IPS-15b (cell line): ENCODE results near the gene CERS6.
"Not testable (repeated sequence)": the region's sequence is repeated elsewhere in the genome, so short reads cannot be mapped to it uniquely, and the experiment has no call there.

ENCODE experiments used
- H3K27me3 ChIP-seq: one replicate; pipeline ENCODE4 v1.6.1; 2013; ENCODE audit warnings: low read length; ENCODE audit not compliant: control insufficient read depth, insufficient read depth
- H3K36me3 ChIP-seq: one replicate; pipeline ENCODE4 v1.6.1; 2013; ENCODE audit warnings: low read length; ENCODE audit not compliant: control insufficient read depth, insufficient read depth
- H3K4me1 ChIP-seq: one replicate; pipeline ENCODE4 v1.6.1; 2013; ENCODE audit warnings: mild to moderate bottlenecking, low read length; ENCODE audit not compliant: control insufficient read depth, insufficient read depth
- H3K4me3 ChIP-seq: one replicate; pipeline ENCODE4 v1.5.1; 2013; ENCODE audit warnings: low read depth, low read length
- H3K9ac ChIP-seq: one replicate; pipeline ENCODE4 v1.6.1; 2013; ENCODE audit warnings: low read depth, mild to moderate bottlenecking, low read length
- H3K9me3 ChIP-seq: one replicate; pipeline ENCODE4 v1.6.1; 2013; ENCODE audit warnings: mild to moderate bottlenecking, low read length; ENCODE audit not compliant: control insufficient read depth, insufficient read depth

Gene CERS6

DNA sequence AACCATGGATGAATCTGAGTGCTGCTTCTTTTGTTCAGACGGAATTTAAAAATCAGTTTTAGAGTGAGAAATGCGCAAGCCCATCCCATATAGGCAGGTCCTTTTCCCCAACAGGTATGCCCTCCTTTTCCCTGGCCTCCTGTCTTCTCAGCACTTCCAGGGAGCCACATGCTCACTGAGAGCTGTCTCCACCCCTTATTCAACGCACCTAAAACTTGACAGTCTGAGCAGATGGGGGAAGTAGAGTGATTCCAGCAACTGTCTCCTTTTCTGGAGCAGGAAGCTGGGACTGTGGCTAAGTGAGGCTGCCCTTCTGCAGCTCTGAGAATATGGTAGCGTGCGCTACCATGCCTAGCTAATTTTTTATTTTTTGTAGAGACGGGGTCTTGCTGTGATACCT lies 293.2 kb downstream of the CERS6 start:
- Histone ChIP-seq H3K36me3 (no peaks in the 10 kb centered on the region), H3K9ac (no peak overlapping the region), H3K4me1 (peaks cover 6% of the 10 kb centered on the region), H3K27me3 (no peaks in the 10 kb centered on the region), H3K4me3 (no peak overlapping the region), H3K9me3 (no peaks in the 10 kb centered on the region)

DNA sequence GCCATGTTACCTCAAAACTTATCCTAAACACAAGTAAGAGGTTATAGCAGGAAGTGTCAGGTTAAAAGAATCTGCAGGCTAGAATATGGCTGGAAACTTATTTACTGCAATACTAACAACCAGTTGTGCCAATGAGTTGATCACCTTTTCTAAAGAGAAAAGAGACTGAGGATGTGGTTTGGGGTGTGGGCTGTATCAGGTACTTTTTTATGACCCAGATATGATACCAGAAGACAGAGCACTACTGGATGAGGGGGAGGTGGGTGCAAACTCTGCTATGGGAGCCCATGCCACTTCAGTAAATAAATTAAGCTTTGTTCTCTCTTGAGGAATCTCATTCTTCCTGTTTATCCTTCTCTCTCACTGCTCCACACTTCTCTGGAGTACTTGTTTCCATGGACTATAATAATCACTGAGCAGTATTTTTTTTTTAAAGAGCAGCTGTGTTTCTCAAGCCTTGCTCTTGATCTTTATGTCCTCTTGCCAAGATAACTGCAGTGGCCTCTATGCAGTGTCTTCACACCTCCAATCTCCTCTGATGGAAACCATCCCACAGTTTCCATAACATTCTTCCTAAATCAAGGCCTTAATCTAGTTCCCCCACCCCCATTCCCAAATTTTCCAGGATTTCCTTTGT lies 295.1 kb downstream of the CERS6 start:
- no peaks in the 10 kb centered on the region for H3K36me3 ChIP-seq
- H3K4me3 ChIP-seq = no peak overlapping the region
- no peaks in the 10 kb centered on the region for H3K27me3 ChIP-seq
- H3K4me1 ChIP-seq = peaks cover 6% of the 10 kb centered on the region
- H3K9me3 ChIP-seq = no peaks in the 10 kb centered on the region
- H3K9ac ChIP-seq = no peak overlapping the region

DNA sequence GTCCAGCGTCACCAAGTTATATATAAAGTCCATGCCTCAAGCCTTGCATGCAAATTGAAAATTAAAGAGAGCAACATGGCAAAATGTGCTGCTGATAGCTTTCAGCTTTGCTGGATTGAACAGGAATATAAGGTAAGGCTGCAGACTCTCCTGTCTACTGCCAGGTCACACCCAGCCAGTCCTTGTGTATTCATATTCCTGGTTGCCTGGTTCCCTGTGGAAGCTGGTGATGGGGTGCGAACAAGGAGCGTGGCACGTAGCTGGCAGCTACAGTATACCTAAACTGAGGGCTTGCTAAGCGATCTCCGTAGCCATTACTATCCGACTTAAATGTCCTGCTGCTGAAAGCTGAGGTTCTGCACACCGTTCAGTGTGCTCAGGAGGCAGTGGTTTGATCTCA lies 296.3 kb downstream of the CERS6 start:
- no peak overlapping the region for H3K4me3 ChIP-seq
- no peaks in the 10 kb centered on the region for H3K27me3 ChIP-seq
- no peak overlapping the region for H3K9ac ChIP-seq
- no peaks in the 10 kb centered on the region for H3K36me3 ChIP-seq
- H3K4me1 ChIP-seq = peaks cover 6% of the 10 kb centered on the region
- no peaks in the 10 kb centered on the region for H3K9me3 ChIP-seq

DNA sequence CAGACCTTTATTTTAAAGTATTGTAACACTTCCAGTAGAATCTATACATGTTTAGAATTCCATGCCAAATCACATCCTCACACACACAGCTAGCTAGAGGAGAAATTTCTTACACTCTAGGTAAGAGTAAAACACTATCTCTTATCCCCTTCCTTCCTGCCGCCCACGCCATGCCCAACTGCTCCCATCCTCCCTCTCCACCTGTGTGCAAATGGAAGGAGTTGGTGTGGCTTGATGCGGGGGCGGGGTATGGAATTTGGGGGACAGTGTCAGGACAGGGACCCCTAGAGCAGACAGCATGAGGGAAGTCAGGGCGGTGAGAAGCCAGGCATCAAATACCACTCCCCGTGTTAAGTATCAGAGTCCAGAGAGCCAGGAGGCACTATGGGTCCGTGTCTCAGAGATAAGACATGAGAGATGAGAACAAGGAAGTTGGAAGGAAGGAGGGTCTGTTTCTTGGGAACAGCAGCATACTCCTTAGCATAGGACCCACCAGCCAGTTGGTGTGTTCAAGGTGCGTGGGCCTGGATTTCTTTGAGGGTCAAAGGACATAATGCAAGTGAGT lies 297.8 kb downstream of the CERS6 start:
- H3K27me3 ChIP-seq = no peaks in the 10 kb centered on the region
- no peaks in the 10 kb centered on the region for H3K36me3 ChIP-seq
- H3K4me1 ChIP-seq = peaks cover 5% of the 10 kb centered on the region
- no peaks in the 10 kb centered on the region for H3K9me3 ChIP-seq
- H3K4me3 ChIP-seq = no peak overlapping the region
- H3K9ac ChIP-seq = no peak overlapping the region

GRCh38 chr2:168757223-168757622 lies 301.2 kb downstream of the CERS6 start:
- H3K9me3 ChIP-seq = no peaks in the 10 kb centered on the region
- no peaks in the 10 kb centered on the region for H3K4me1 ChIP-seq
- no peaks in the 10 kb centered on the region for H3K36me3 ChIP-seq
- H3K27me3 ChIP-seq = no peaks in the 10 kb centered on the region
- H3K9ac ChIP-seq = no peak overlapping the region
- no peak overlapping the region for H3K4me3 ChIP-seq

- Histone ChIP-seq H3K4me1 (no peaks in the 10 kb centered on the region), H3K36me3 (no peaks in the 10 kb centered on the region), H3K9ac (no peak overlapping the region), H3K4me3 (no peak overlapping the region), H3K9me3 (no peaks in the 10 kb centered on the region), H3K27me3 (no peaks in the 10 kb centered on the region)
These were observed 303.1 kb downstream of the CERS6 start for GRCh38 chr2:168758970-168759820.

DNA sequence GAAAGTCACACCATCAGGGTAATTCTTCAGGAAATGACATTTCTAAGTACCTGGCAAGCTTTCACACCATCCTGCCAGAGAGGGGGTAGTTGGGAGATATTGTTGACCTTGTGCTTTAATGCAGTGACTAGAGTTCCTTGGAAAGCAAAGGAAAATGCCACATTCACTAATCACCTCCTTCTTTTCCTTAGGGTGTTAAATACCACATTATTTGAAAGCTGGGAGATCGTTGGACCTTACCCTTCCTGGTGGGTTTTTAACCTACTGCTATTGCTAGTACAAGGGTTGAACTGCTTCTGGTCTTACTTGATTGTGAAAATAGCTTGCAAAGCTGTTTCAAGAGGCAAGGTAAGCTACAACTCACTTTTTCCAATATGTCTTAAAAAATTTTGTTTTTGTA lies 309.3 kb downstream of the CERS6 start:
- Histone ChIP-seq H3K4me1 (no peaks in the 10 kb centered on the region), H3K4me3 (no peak overlapping the region), H3K9ac (no peak overlapping the region), H3K36me3 (no peaks in the 10 kb centered on the region), H3K9me3 (no peaks in the 10 kb centered on the region), H3K27me3 (no peaks in the 10 kb centered on the region)

GRCh38 chr2:168766600-168766999 lies 310.5 kb downstream of the CERS6 start:
- Histone ChIP-seq H3K9ac (no peak overlapping the region), H3K27me3 (no peaks in the 10 kb centered on the region), H3K9me3 (no peaks in the 10 kb centered on the region), H3K4me3 (no peak overlapping the region), H3K36me3 (no peaks in the 10 kb centered on the region), H3K4me1 (no peaks in the 10 kb centered on the region)

GRCh38 chr2:168767258-168767657 lies 311.2 kb downstream of the CERS6 start:
- no peak overlapping the region for H3K9ac ChIP-seq
- no peaks in the 10 kb centered on the region for H3K27me3 ChIP-seq
- H3K36me3 ChIP-seq = no peaks in the 10 kb centered on the region
- H3K9me3 ChIP-seq = no peaks in the 10 kb centered on the region
- H3K4me3 ChIP-seq = no peak overlapping the region
- no peaks in the 10 kb centered on the region for H3K4me1 ChIP-seq

- not testable (repeated sequence) for H3K9me3 ChIP-seq, H3K27me3 ChIP-seq, H3K4me1 ChIP-seq, H3K9ac ChIP-seq, H3K4me3 ChIP-seq, H3K36me3 ChIP-seq
These were observed 312.3 kb downstream of the CERS6 start for GRCh38 chr2:168768357-168768756.

GRCh38 chr2:168770796-168771195 lies 314.7 kb downstream of the CERS6 start:
- no peaks in the 10 kb centered on the region for H3K9me3 ChIP-seq
- H3K9ac ChIP-seq = no peak overlapping the region
- no peaks in the 10 kb centered on the region for H3K36me3 ChIP-seq
- peaks cover 6% of the 10 kb centered on the region for H3K4me1 ChIP-seq
- H3K27me3 ChIP-seq = no peaks in the 10 kb centered on the region
- no peak overlapping the region for H3K4me3 ChIP-seq

GRCh38 chr2:168772704-168773103 lies 316.6 kb downstream of the CERS6 start:
- H3K9me3 ChIP-seq = no peaks in the 10 kb centered on the region
- no peaks in the 10 kb centered on the region for H3K27me3 ChIP-seq
- H3K36me3 ChIP-seq = no peaks in the 10 kb centered on the region
- H3K4me3 ChIP-seq = no peak overlapping the region
- H3K4me1 ChIP-seq = peaks cover 6% of the 10 kb centered on the region
- H3K9ac ChIP-seq = no peak overlapping the region
